ENCODE results near the gene SSBP3.

SSBP3 gene

DNA sequence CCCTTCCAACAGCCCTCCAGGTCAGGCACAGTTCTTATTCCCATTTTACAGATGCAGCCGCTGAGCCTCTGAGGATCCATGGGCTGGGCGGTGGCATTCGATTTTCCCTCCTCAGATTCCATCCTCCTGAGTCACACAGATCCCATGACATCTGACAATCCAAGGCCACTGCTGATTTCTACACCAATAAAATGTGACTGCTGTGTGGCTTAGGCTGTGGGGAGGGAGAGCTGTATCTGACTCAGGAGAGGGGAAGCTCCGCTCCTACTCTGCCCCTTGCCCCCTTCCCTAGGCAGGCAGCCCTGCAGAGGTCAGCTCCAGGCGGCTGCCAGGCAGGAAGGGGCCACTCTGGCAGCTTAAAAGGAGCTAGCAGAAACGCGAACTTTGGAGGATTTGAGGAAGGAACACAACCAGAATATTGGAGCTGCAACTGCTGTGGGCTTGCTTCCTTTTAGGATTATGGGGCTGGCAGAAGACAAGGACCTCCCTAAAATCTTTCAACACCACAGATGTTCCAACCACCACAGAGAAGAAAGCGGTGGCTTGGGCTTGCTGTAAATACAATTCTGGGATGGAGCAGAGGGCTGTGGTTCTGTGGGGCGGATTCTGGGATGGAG, 156.3 kb downstream of the SSBP3 start:
- DNase-seq (ENCODE audit: low read depth) = peak; percentile 70
- H3K4me3 ChIP-seq (ENCODE audit: low read depth, low read length) = no peak overlapping the region
- no peak for TF ChIP-seq CTCF (conservative IDR thresholded peaks at IDR 0.05; ENCODE audit: low read depth, low read length)

GRCh38 chr1:54248966-54249365, 157.2 kb downstream of the SSBP3 start:
- no peak overlapping the region for H3K4me3 ChIP-seq (ENCODE audit: low read depth, low read length)
- no peak for TF ChIP-seq CTCF (conservative IDR thresholded peaks at IDR 0.05; ENCODE audit: low read depth, low read length)
- peak; percentile 15 for DNase-seq (ENCODE audit: low read depth)

DNA sequence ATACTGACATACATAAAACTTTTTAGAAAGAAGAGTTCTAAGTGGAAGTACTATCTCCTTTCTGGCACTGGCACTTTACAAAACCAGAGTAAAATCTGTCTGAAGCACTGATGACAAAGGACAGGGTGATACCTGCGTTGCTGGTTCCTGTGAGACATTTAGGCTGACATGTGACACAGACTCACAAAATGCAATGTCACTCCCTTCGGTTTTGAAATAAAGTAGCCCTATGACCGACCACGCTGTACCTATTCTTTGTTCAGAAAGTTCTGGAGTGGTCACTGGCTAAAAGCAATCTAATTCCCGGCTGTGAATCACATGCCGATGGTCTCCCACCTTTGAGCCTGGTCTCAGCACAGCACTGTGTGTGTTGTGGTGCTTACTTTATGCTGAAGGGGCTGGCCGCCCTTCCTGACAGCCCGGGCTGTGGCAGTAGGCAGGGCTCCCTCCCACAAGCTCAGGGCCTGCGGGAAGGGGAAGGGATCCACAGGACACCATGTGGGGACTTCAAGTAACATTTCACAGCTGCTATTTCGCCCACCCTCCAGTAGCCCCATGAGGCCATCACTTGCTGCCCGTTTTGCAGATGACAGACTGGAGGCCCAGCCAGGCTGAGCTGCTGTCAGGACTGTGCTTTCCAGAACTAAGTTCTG, 158.2 kb downstream of the SSBP3 start:
- DNase-seq (ENCODE audit: low read depth) = no peak
- no peak overlapping the region for H3K4me3 ChIP-seq (ENCODE audit: low read depth, low read length)
- no peak for TF ChIP-seq CTCF (conservative IDR thresholded peaks at IDR 0.05; ENCODE audit: low read depth, low read length)

GRCh38 chr1:54246116-54246721, 160.0 kb downstream of the SSBP3 start:
- no peak for DNase-seq (ENCODE audit: low read depth)
- H3K4me3 ChIP-seq (ENCODE audit: low read depth, low read length) = no peak overlapping the region
- no peak for TF ChIP-seq CTCF (conservative IDR thresholded peaks at IDR 0.05; ENCODE audit: low read depth, low read length)

- DNase-seq (ENCODE audit: low read depth) = no peak
- TF ChIP-seq CTCF (conservative IDR thresholded peaks at IDR 0.05; ENCODE audit: low read depth, low read length) = no peak
Measured at GRCh38 chr1:54245501-54245900, 160.7 kb downstream of the SSBP3 start.

DNA sequence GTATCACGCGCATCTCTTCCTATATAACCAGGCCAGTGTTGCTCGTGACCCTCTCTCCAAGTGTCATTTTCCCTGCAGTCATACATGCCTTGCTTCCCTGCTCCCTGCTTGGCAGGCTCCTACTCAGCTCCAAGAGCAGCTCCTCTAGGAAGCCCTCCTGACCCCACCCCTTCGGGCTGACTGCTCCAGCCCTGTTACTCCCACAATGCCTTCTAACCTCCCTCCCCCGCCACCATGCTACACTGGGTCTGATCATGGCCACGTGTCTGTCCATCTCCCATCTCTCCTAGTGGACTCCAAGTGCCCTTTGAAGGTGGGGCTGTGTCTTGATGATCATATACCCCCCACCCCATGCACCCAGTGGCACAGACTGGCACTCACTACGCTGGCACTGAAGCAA, 161.5 kb downstream of the SSBP3 start:
- H3K4me3 ChIP-seq (ENCODE audit: low read depth, low read length) = no peak overlapping the region
- no peak for TF ChIP-seq CTCF (conservative IDR thresholded peaks at IDR 0.05; ENCODE audit: low read depth, low read length)
- no peak for DNase-seq (ENCODE audit: low read depth)

More at GRCh38 chr1:54245501-54245900, 160.7 kb downstream of the SSBP3 start:
- H3K4me3 ChIP-seq (ENCODE audit: low read depth, low read length) = no peak overlapping the region
